ENCODE data around the gene NXPH2. TPM values are rescaled to one million over a fixed set of nuclear protein-coding genes. Genes with fewer than 3 reads are reported as not detected.

NXPH2 gene
- total RNA-seq, 2 donors from 2014 or later = not detected

GRCh38 chr2:138626148-138626547 lies 154.0 kb downstream of the NXPH2 start:
- intact Hi-C loops (cut with DNase I) = no loop called here
- H3K4me3 ChIP-seq = no peak overlapping the region
- no peak for DNase-seq
- H3K36me3 ChIP-seq = no peaks in the 10 kb centered on the region
- no peaks in the 10 kb centered on the region for H3K9me3 ChIP-seq
- no peaks in the 10 kb centered on the region for H3K4me1 ChIP-seq
- TF ChIP-seq CTCF (IDR thresholded peaks at IDR 0.05) = no peak
- no peak overlapping the region for H3K9ac ChIP-seq (ENCODE audit: low read depth in 2 of 2, low read length in 2 of 2)
- H3K27ac ChIP-seq = no peak overlapping the region
- no peaks in the 10 kb centered on the region for H3K27me3 ChIP-seq

GRCh38 chr2:138622613-138623012 lies 157.6 kb downstream of the NXPH2 start:
- Histone ChIP-seq H3K9me3 (no peaks in the 10 kb centered on the region), H3K27me3 (no peaks in the 10 kb centered on the region), H3K27ac (no peak overlapping the region), H3K4me1 (no peaks in the 10 kb centered on the region), H3K4me3 (no peak overlapping the region), H3K36me3 (no peaks in the 10 kb centered on the region), H3K9ac (ENCODE audit: low read depth in 2 of 2, low read length in 2 of 2) (no peak overlapping the region)
- no peak for TF ChIP-seq CTCF (IDR thresholded peaks at IDR 0.05)
- DNase-seq = no peak
- intact Hi-C loops (cut with DNase I) = no loop called here

GRCh38 chr2:138621139-138621538 lies 159.1 kb downstream of the NXPH2 start:
- intact Hi-C loops (cut with DNase I) = no loop called here
- no peak overlapping the region for H3K4me3 ChIP-seq
- H3K27me3 ChIP-seq = no peaks in the 10 kb centered on the region
- H3K9ac ChIP-seq (ENCODE audit: low read depth in 2 of 2, low read length in 2 of 2) = no peak overlapping the region
- DNase-seq = no peak
- no peaks in the 10 kb centered on the region for H3K36me3 ChIP-seq
- TF ChIP-seq CTCF (IDR thresholded peaks at IDR 0.05) = no peak
- no peaks in the 10 kb centered on the region for H3K9me3 ChIP-seq
- no peaks in the 10 kb centered on the region for H3K4me1 ChIP-seq
- no peak overlapping the region for H3K27ac ChIP-seq

- intact Hi-C loops (cut with DNase I) = no loop called here
- TF ChIP-seq CTCF (IDR thresholded peaks at IDR 0.05) = no peak
- no peak overlapping the region for H3K4me3 ChIP-seq
Observed at GRCh38 chr2:138620431-138620830, 159.8 kb downstream of the NXPH2 start.

More at GRCh38 chr2:138620431-138620830, 159.8 kb downstream of the NXPH2 start:
- no peak overlapping the region for H3K27ac ChIP-seq
- H3K4me1 ChIP-seq = no peaks in the 10 kb centered on the region
- no peaks in the 10 kb centered on the region for H3K27me3 ChIP-seq
- no peak for DNase-seq
- no peaks in the 10 kb centered on the region for H3K9me3 ChIP-seq
- H3K9ac ChIP-seq (ENCODE audit: low read depth in 2 of 2, low read length in 2 of 2) = no peak overlapping the region
- no peaks in the 10 kb centered on the region for H3K36me3 ChIP-seq
